ENCODE measurements around the gene LRP5. TPM values are rescaled to one million over a fixed set of nuclear protein-coding genes. Genes with fewer than 3 reads are reported as not detected.

The LRP5 gene
- total RNA-seq, 4 donors from 2014 or later = 19.1 to 86.2 (median 43.9) TPM

- intact Hi-C loops (cut with DNase I; ENCODE audit: low total_unique reads) = no loop called here
- no peaks in the 10 kb centered on the region for H3K27me3 ChIP-seq
- DNase-seq = no peak
- H3K9me3 ChIP-seq = no peaks in the 10 kb centered on the region
- H3K4me3 ChIP-seq = no peak overlapping the region
- no peak overlapping the region for H3K27ac ChIP-seq
- no peaks in the 10 kb centered on the region for H3K36me3 ChIP-seq
- TF ChIP-seq CTCF (IDR thresholded peaks at IDR 0.05) (no peak), POLR2A (IDR thresholded peaks at IDR 0.05) (no peak)
- no peaks in the 10 kb centered on the region for H3K4me1 ChIP-seq
Measured at GRCh38 chr11:68436162-68436888, 123.9 kb downstream of the LRP5 start.

GRCh38 chr11:68436985-68437926 lies 124.9 kb downstream of the LRP5 start:
- H3K36me3 ChIP-seq = no peaks in the 10 kb centered on the region
- H3K4me3 ChIP-seq = no peak overlapping the region
- H3K9me3 ChIP-seq = no peaks in the 10 kb centered on the region
- DNase-seq = no peak
- H3K27ac ChIP-seq = peak overlapping the region; percentile 9 to 37
- no peaks in the 10 kb centered on the region for H3K4me1 ChIP-seq
- no peaks in the 10 kb centered on the region for H3K27me3 ChIP-seq
- TF ChIP-seq CTCF (IDR thresholded peaks at IDR 0.05) = no peak
- TF ChIP-seq POLR2A (IDR thresholded peaks at IDR 0.05) = no peak
- intact Hi-C loops (cut with DNase I; ENCODE audit: low total_unique reads) = no loop called here

DNA sequence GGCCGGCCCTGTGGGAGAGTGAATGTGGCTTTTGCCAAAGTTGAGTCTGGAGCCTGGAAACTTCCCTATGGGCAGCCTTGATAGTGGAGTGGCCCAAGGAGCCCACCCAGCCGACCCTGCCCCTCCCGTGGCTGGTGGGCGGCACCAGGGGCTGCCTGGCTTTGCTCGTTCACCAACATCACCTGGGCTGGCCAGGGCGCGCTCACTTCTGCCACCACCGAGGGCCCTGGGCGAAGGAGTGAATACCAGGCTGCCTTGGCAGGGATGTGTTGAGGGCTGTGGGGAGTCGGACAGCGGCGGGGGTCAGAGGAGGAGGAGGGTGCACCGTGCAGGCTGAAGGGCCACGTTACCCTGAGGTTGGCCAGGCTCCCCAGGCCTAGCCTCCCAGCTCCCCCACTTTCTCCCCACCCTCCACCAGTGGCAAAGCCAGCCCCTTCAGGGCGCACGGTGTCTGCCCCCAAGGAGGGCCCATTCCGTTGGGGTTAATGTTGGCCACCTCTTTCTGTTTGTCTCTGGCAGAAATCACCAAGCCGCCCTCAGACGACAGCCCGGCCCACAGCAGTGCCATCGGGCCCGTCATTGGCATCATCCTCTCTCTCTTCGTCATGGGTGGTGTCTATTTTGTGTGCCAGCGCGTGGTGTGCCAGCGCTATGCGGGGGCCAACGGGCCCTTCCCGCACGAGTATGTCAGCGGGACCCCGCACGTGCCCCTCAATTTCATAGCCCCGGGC lies 125.7 kb downstream of the LRP5 start:
- Histone ChIP-seq H3K4me3 (no peak overlapping the region), H3K9me3 (no peaks in the 10 kb centered on the region), H3K27me3 (no peaks in the 10 kb centered on the region), H3K4me1 (no peaks in the 10 kb centered on the region), H3K36me3 (no peaks in the 10 kb centered on the region), H3K27ac (peak overlapping the region; percentile 9 to 37)
- TF ChIP-seq CTCF (IDR thresholded peaks at IDR 0.05) = no peak
- no peak for TF ChIP-seq POLR2A (IDR thresholded peaks at IDR 0.05)
- intact Hi-C loops (cut with DNase I; ENCODE audit: low total_unique reads) = no loop called here
- DNase-seq = no peak

DNA sequence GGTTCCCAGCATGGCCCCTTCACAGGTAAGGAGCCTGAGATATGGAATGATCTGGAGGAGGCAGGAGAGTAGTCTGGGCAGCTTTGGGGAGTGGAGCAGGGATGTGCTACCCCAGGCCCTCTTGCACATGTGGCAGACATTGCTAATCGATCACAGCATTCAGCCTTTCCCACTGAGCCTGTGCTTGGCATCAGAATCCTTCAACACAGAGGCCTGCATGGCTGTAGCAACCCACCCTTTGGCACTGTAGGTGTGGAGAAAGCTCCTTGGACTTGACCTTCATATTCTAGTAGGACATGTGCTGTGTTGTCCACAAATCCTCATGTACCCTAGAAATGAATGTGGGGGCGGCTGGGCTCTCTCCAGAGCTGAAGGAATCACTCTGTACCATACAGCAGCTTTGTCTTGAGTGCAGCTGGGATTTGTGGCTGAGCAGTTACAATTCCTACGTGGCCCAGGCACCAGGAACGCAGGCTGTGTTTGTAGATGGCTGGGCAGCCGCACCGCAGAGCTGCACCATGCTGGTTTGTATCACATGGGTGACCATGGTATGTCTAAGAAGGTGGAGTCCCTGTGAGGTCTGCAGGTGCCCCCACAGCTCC lies 126.4 kb downstream of the LRP5 start:
- no peaks in the 10 kb centered on the region for H3K27me3 ChIP-seq
- H3K4me3 ChIP-seq = no peak overlapping the region
- no peaks in the 10 kb centered on the region for H3K9me3 ChIP-seq
- no peak for DNase-seq
- H3K4me1 ChIP-seq = no peaks in the 10 kb centered on the region
- intact Hi-C loops (cut with DNase I; ENCODE audit: low total_unique reads) = no loop called here
- no peak for TF ChIP-seq POLR2A (IDR thresholded peaks at IDR 0.05)
- TF ChIP-seq CTCF (IDR thresholded peaks at IDR 0.05) = no peak
- H3K27ac ChIP-seq = no peak overlapping the region
- H3K36me3 ChIP-seq = no peaks in the 10 kb centered on the region
